ENCODE measurements around the gene C1QTNF1.

C1QTNF1 gene

DNA sequence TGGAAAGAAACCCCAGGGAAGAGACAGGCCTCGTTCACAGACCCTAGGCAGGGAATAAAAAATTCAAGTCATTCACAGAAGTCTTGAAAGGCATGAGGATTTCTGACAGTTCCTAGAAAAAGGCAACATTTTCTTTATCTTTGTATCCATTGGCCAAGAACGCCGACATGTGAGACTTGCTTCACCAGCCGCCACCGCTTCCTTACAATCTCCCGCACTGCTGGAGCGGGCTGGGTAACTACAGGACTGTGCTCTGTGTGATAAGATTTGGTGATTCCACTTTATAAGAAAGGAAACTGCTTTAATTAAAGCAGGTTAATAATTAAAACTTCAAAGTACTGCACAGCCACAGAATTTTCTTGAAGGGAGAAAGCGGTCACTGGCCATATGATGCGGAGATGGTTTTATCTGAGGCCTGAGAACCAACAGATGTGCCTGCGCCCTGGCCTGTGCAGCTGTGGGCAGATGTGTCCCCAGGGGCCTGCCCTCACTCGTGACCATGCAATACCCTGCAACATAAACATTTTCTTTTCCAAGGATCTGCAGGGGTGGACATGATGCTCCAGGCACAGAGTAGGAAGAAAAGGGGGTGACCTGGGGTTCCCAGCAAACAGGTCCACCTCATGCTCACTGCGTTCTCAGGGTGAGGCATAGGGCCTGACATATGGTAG is 31.3 kb upstream of the C1QTNF1 start:
- no peak for DNase-seq (ENCODE audit: low read depth)

DNA sequence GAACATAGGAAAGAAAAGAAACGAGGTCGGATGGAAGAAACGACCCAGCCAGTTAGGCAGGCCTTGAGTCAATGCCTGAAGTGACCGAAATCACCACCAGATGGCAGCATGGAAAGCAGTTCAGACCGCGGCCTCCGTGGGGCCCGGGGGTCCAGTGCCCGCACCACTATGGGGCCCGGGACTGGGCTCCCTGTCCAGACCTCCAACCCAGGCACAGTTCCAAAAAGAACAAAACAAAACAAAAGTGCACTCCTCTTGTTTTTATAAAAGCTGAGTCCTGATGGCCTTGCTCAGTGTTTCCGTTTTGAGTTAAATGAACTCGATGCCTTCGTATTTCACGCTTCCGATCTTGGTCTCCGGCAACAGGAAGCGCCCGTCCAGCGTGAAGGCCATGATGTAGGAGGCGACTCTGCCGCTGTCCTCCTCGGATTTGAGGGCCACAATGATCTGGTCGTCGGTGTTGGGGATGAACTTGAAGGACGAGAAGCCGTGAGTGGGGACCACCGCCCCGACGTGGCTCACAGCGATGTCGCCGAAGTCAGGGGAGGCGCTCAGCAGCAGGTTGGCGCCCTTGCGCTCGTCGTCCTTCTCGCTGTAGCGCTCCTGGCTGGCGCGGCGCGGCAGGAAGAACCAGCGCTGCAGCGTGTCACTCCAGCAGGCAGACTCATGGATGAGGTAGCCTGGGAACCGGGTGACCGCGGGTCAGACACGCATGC is 30.6 kb upstream of the C1QTNF1 start:
- no peak for DNase-seq (ENCODE audit: low read depth)

DNA sequence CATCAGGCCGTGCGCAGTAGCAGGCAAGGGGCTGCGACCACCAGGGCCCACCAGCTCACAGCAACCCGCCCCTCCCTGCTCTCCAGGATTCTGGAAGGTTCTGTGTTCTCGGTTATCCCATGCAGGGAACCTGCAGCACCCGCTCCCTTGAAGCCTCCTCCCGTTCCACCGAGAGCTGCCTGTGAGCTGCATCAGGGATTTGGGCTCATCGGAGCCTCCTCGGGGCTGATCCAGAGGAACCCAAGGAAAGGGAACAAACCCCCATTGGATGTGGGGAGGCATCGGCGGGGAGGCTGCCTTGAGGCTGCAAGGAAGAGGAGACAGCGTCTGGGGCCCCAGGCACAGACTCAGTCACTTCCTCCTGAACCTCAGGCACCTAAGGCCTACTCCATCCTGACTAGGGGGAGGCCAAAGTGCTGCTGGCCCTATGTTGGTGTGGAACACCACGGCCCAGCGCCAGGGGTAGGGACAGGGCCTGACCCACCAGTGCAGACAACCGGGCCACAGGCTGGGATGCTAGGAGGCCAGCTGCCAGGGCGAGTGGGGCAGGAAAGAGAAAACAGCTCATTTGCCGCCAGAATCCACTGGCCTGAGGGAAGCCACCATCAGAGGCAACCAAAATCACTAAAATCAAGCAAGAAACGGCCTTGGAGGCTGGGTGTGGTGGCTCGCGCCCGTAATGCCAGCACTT is 29.8 kb upstream of the C1QTNF1 start:
- no peak for DNase-seq (ENCODE audit: low read depth)

DNA sequence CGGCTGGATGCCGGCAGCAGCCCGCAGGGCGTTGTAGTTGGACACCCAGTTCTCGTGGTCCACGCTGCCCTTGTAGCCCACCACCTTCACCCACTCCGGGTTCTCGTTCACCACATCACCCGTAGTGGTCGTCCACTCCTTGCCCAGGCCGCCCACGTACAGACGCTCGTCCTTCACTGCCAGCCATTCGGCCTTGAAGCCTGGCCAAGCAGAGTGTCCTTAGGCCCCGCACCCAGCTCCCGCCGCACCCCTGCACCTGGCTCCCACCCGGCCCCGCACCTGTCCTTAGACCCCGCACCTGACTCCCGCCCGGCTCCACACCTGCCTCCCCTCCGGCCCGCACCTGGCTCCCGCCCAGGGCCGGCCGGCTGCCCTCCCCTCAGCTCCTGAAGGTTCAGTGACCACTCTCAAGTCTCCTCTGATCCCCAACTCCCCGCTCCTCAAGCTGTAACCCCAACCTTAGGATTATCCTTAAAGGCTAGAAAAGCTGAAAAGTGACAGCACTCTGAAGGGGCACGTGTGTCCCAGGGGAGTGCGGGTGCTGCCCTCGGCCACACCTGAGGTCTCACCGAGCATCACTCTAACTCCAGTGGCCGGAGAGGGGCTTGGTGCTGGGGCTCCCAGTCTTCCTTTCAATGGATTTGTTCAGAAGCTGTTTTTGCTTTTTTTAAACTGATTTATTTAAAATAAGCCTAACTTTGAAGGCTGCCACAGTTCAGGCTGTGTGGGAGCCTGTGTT is 28.8 kb upstream of the C1QTNF1 start:
- DNase-seq (ENCODE audit: low read depth) = no peak

DNA sequence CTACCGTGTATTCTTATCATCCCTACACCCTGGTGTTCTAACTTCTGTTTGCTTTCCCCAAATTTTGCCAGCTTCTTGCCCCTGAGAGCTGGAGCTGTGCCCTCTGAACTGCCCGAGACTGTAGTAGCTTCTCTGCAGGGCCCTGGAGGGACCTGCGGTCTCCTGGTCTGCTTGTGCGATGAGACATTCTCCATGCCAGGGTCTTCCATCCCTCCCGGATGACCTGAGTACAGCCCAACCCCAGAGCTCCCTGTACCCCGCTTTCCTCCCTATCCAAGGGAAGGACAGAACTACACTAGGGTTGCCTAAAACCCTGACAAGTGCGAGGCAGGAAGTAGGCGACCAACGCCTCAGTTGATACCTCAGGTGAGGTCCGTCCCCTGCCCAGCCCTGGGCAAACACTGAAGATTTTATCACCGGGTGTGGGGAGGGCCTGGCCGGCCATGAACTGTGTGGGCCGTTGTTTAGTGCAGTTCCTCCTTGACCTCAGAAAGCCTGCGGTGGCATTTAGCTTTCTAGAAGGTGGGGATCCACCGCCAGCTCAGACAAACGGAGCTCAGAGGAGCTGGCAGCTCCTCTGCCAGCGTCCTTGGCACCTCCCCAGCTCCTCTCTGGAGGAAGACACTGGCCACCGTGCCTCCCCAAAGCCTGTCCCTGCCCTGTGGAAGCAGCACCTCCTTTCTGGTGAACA is 28.1 kb upstream of the C1QTNF1 start:
- DNase-seq (ENCODE audit: low read depth) = no peak

DNA sequence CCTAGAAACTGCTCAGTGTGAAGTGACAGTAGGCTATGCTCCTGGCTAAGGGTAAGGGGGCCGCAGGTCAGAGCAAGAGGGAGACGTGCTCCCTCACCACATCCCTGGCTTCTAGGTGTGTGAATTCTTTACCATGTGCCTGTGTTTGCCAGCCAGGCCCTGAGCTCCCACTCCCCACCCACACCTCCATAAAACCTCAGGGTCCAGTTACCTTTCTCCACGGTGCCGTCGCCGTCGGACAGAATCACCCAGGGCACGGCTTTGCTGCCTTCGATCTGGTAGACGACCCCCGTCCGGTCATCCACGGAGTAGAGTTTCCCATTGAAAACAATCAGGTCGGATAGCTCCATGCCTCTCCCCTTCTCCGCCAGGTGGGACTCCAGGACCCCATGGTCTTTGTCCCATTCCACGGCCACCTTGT is 27.2 kb upstream of the C1QTNF1 start:
- DNase-seq (ENCODE audit: low read depth) = no peak

DNA sequence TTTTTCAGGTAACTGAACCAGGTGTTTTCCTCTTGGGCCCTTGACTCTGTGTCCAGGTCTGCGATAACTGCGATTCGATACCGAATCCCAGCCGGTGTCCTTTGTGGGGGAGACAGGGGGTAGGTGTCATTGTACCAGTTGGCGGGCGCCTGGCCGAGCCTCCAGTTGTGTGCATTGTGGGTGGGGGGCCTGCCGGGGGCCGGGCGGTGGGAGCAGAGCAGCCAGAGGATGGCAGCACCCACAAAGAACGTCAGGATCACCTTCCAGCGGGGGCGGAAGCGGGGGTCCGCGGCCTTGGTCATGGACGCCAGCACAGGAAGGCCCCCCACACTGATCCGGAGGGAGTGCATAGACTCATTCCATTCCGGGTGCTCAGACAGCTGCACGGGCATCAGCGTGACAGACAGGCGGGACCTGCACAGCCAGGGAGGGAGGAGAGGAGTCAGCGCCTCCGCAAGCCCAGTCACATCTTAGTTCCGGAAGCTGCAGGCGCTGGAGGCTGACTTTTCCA is 26.7 kb upstream of the C1QTNF1 start:
- DNase-seq (ENCODE audit: low read depth) = no peak

DNA sequence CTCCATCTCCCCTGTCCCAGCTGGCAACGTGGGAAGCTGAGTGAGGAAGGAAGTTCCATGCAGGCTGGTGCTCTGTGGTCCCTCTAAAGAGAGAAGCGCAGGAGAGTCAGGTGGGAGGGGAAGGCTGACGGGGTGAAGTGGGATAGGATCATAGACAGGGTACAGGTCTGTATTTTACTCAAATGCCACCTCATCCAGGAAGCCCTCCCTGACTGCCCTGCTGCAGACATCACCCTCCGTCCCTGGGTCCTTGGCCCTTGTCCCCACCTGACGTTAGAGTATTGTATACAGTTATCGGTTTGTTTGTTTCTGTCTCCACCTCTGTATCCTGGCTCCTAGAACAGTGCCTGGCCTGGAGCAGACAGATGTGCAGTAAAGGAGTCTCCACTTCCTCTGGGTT is 26.1 kb upstream of the C1QTNF1 start:
- no peak for DNase-seq (ENCODE audit: low read depth)

DNA sequence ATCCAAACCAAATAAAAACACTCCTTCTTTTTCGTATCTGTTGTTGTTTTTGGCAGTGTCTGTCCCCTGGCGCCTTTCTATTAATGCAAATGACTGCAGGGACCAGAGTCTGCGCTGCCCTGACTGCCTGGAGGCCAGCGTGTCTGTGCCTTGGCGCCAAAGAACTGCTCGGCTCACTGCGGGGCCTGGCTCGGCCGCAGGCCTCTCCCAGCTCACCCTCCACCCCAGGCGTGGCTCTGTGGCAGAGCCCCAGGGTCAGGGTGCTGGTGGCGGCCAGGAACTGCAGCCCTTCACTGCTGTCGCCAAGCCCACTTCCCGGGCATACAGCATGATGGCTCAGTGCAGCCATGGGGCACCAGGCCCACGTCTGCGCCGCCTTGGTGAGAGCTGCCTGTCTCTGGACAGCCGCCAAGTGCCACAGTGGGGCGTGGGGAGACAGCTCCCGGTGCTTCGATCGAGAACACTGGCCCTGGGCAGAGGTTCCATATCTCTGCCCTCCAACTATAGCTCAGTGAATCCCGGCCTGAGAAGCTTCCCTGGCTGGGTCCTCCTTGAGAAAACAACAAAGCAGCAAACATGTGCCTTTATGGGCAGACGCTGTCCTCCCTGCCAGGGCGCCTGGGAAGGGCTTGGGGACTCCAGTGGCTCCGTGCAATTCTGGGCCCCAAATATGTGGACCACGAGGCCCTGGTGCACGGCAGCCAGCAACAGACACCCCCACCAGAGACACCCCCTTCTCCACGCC is 25.5 kb upstream of the C1QTNF1 start:
- DNase-seq (ENCODE audit: low read depth) = no peak

DNA sequence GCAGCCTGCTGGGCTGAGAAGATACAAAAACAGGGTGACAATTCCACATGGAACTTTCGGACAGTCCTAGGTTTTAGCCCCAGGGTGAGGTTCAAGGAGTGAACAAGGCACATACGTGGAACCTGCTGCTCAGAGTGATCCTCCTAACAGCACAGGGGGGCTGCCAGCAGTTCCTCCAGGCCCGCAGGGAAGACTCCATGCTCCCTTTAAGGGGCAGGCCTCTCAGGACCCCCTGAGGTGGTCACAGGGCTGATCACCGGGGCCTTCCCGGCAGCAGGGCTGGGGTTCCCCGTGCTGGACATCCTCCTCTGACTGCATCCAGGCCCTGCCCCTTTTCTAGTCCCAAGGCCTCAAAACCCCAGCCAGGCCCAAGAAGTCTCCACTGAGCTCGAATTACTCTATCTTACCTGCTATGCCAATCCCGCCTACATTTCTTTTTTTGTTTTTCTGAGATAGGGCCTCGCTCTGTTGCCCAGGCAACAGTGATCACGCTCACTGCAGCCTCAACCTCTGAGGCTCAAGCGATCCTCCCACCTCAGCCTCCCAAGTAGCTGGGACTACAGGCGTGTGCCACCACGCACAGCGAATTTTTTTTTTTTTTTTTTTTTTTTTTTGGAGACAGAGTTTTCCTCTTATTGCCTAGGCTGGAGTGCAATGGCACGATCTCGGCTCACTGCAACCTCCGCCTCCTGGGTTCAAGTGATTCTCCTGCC is 24.8 kb upstream of the C1QTNF1 start:
- DNase-seq (ENCODE audit: low read depth) = no peak

DNA sequence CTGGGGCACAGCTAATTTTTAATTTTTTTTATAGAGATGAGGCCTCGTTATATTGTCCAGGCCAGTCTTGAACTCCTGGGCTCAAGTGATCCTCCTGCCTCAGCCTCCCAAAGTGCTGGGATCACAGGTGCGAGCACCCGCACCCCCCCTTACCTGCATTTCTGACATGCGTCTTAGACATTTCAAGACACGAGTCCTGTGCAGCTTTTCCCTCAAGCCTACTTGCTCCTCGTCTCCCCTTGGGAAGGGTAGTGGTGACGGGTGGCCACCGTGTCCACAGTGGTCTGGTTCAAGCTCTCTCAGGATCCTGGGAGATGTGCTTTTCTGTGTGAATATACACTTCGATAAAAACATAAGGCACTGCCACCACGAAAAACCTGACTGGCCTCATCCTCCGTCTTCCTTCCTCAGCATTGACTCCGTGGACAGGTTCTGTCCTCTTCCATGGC is 24.0 kb upstream of the C1QTNF1 start:
- no peak for DNase-seq (ENCODE audit: low read depth)

DNA sequence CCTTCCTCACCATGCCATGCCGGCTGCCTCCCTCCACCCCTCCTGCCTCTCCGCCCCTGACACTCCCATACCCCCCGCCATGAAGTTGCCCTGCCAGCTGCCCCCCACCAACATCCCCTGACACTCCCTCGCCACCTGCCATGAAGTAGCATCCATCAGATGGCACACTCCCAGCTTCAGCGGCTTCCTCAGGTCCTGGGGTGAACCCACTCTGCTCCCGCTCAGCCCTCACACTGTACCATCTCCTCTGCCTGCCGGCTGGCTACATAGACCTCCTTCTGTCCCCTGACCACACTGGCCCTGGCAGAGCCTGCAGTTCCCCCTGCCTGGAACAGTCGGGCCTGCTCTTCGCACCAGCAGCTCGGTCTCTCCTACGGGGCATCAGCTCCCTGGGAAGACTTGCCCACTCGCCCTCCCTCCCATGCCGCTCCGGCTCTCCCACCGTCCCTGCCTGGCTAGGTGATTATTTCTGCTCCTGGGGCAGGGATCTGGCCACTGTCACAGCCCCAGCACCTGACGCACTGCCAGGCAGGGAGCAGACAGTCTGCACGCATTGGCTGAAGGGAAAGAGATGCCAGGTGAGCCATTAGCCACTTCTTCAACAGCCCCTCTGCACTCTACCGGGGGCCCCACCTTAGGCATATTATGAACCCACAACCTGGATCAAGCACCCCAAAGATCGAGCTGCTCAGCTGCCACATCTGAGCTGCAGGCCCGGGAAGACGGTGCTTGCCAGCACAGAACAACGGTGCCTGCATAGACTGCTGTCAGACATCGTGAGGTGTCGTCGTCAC is 23.4 kb upstream of the C1QTNF1 start:
- no peak for DNase-seq (ENCODE audit: low read depth)

DNA sequence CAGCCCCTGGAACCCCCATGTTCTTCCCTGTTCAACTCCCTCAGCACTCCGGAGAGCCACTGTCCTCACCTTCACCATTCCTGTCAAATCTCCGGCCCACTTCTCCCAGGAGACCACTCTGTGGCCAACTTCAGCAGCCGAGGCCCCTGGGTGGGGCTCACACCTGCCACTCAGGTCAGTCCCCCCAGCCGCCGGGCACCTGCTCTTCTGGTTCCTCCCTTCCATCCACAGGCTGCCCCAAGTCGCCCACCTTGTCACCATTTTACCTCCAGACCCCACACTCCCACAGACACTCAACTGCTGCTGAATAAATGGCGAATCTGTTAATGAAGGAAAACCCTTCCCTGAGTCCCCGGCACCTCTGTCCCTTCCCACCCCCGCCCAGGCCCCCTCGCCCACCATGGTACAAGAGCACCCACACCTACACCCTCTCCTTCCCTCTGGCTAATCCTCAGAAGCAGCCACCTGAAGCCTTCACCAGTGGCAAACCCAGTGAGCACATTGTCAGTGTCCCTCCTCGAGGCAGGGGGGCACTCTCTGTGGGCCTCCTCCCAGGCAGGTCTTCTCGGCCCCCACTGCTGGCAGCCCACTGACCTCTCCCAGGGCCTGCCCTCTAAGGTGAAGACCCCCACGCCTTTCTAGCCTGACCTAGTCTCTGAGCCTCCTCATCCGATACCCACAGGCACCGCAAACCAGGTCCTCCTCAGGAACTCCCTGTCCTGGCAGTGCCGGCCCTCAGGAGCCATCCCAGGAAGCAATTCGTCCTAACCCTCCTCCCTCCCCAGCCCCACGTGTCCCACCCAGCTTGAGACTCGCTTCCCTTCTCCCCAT is 22.6 kb upstream of the C1QTNF1 start:
- no peak for DNase-seq (ENCODE audit: low read depth)

DNA sequence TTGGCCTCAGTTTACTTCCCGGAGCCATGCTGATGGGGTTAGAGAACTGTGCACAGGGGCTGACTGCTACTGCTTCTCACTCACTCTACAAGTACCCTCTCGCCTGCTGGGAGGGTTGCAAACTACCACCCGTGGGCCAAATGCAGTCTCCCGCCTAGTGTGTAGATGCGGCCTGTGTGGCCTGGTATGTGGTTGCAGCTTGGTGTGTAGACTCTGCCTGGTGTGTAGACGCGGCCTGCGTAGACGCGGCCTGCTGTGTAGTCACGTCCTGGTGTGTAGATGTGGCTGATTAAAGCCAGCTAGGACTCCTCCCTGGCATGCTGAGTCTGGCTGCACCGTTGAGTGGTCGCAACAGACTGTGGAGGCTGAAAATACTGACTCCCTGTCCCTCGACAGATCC is 21.7 kb upstream of the C1QTNF1 start:
- DNase-seq (ENCODE audit: low read depth) = no peak

DNA sequence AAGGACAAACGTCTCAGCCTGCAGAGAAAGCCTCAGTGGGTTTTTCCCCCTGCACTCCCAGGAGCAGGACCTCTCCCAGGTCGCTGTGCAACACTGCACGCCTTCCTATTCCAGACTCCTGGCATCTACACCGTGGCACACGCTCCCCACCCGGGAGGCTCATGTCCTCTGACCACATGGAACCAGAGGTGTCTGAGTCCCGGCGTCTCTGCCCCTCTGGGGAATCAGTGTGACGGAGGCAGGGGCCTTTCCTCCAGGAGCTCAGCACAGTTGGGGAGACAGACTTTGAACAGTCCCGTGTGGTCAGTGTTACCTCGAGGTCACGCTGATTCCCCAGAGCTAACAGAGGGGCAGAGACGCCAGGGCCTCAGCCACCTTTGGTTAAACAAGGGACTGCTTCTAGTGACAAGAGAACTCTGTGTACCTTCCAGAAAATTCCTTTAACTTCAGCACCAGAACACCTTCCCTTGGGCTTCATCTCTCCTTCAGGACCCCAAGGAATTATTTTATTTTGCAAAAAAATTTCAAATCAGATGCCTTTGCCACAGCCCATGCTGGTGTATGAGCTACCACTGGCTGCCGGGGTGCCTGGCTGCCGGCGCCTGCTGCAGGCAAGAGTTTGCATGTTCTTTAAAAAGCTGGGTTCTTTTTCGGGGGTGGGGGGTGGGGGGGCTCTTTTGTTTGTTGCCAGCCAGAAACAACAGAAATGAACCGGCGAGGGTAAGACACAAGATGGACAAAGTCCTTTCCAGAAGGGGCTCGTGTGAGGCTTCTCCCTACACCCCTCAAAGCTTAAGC is 21.0 kb upstream of the C1QTNF1 start:
- no peak for DNase-seq (ENCODE audit: low read depth)

DNA sequence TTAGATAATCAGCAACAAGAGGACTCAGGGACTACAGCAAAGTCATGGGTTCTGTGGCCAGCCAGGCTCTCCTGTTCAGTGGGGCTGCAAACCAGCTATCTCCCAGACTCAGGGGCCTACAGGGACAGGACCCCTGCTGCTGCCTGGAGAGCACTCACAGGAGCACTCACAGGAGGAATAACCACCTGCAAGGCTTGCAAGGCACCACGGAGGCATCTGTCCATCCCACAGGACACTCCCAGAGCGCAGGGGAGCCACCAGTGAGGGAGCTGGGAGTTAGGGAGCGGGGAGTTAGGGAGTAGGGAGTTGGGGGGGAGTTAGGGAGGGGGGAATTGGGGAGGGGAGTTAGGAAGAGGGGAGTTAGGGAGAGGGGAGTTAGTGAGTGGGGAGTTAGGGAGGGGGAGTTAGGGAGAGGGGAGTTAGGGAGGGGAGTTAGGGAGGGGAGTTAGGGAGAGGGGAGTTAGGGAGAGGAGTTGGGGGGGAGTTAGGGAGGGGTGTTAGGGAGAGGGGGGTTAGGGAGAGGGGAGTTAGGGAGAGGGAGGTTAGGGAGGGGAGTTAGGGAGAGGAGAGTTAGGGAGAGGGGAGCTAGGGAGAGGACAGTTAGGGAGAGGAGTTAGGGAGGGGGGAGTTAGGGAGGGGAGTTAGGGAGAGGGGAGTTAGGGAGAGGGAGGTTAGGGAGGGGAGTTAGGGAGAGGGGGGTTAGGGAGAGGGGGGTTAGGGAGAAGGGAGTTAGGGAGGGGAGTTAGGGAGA is 20.1 kb upstream of the C1QTNF1 start:
- DNase-seq (ENCODE audit: low read depth) = no peak

Measured in activated T-helper 1 cell treated with Interleukin-2 at 50 U/mL for 16 hours (primary cell).